ENCODE data around the gene AHSP. TPM values are rescaled to one million over a fixed set of nuclear protein-coding genes. Genes with fewer than 3 reads are reported as not detected.
"Not testable (repeated sequence)": the region's sequence is repeated elsewhere in the genome, so short reads cannot be mapped to it uniquely, and the experiment has no call there.

The AHSP gene
- polyA plus RNA-seq, 4 donors: 1.9 TPM; not detected in 3

GRCh38 chr16:31503555-31503954 lies 24.1 kb upstream of the AHSP start:
- not testable (repeated sequence) for H3K9me3 ChIP-seq (ENCODE audit: control insufficient read depth in 2 of 2, insufficient read depth in 1 of 2, low read depth in 1 of 2, low read length in 1 of 2); DNase-seq; H3K27me3 ChIP-seq (ENCODE audit: control insufficient read depth in 3 of 3, insufficient read depth in 3 of 3, low read length in 3 of 3); FAIRE-seq; H3K27ac ChIP-seq (ENCODE audit: low read depth in 1 of 3, low read length in 2 of 3); H3K4me3 ChIP-seq (ENCODE audit: low read depth in 1 of 3, low read length in 3 of 3); H3K4me1 ChIP-seq (ENCODE audit: control insufficient read depth in 3 of 3, insufficient read depth in 2 of 3, low read depth in 1 of 3, low read length in 2 of 3)
- H3K36me3 ChIP-seq (ENCODE audit: control insufficient read depth in 3 of 3, insufficient read depth in 2 of 3, low read depth in 1 of 3, low read length in 3 of 3): peaks cover 4 to 19% (median 6%) of the 10 kb centered on the region in 3 donors
- 91 to 95% (median 92%) methylated on average over 8 of the region's 8 CpGs for WGBS, 3 donors

DNA sequence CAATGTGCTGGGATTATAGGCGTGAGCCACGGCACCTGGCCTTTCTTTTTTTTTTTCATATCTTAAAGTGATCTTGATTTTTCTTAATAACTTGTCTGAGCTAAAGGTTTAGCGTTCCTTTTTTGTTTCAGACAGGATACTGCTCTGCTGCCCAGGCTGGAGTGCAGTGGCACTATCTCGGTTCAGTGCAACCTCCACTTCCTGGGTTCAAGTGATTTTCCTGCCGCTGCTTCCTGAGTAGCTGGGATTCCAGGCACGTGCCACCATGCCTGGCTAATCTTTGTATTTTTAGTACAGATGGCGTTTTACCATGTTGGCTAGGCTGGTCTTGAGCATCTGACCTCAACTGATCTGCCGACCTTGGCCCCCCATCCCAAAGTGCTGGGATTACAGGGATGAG lies 23.5 kb upstream of the AHSP start:
- 70 to 83% (median 70%) methylated on average over 8 of the region's 8 CpGs for WGBS, 3 donors
- no peak for DNase-seq
- H3K27me3 ChIP-seq (ENCODE audit: control insufficient read depth in 3 of 3, insufficient read depth in 3 of 3, low read length in 3 of 3): no peaks in the 10 kb centered on the region
- H3K36me3 ChIP-seq (ENCODE audit: control insufficient read depth in 3 of 3, insufficient read depth in 2 of 3, low read depth in 1 of 3, low read length in 3 of 3): peaks cover 2 to 13% (median 4%) of the 10 kb centered on the region in 3 donors
- H3K27ac ChIP-seq (ENCODE audit: low read depth in 1 of 3, low read length in 2 of 3): no peak overlapping the region
- no peaks in the 10 kb centered on the region for H3K9me3 ChIP-seq (ENCODE audit: control insufficient read depth in 2 of 2, insufficient read depth in 1 of 2, low read depth in 1 of 2, low read length in 1 of 2)
- H3K4me3 ChIP-seq (ENCODE audit: low read depth in 1 of 3, low read length in 3 of 3): no peak overlapping the region
- no peak for FAIRE-seq
- H3K4me1 ChIP-seq (ENCODE audit: control insufficient read depth in 3 of 3, insufficient read depth in 2 of 3, low read depth in 1 of 3, low read length in 2 of 3): peaks cover 8 to 9% (median 9%) of the 10 kb centered on the region in 3 donors

GRCh38 chr16:31505483-31505882 lies 22.2 kb upstream of the AHSP start:
- 63 to 84% (median 70%) methylated on average over 4 of the region's 4 CpGs for WGBS, 3 donors
- Histone ChIP-seq H3K36me3 (ENCODE audit: control insufficient read depth in 3 of 3, insufficient read depth in 2 of 3, low read depth in 1 of 3, low read length in 3 of 3) (peaks cover 0 to 3% (median 0%) of the 10 kb centered on the region in 3 donors), H3K27me3 (ENCODE audit: control insufficient read depth in 3 of 3, insufficient read depth in 3 of 3, low read length in 3 of 3) (no peaks in the 10 kb centered on the region), H3K4me3 (ENCODE audit: low read depth in 1 of 3, low read length in 3 of 3) (no peak overlapping the region), H3K4me1 (ENCODE audit: control insufficient read depth in 3 of 3, insufficient read depth in 2 of 3, low read depth in 1 of 3, low read length in 2 of 3) (peaks cover 8 to 14% (median 9%) of the 10 kb centered on the region in 3 donors), H3K9me3 (ENCODE audit: control insufficient read depth in 2 of 2, insufficient read depth in 1 of 2, low read depth in 1 of 2, low read length in 1 of 2) (no peaks in the 10 kb centered on the region), H3K27ac (ENCODE audit: low read depth in 1 of 3, low read length in 2 of 3) (no peak overlapping the region)
- no peak for DNase-seq
- no peak for FAIRE-seq

DNA sequence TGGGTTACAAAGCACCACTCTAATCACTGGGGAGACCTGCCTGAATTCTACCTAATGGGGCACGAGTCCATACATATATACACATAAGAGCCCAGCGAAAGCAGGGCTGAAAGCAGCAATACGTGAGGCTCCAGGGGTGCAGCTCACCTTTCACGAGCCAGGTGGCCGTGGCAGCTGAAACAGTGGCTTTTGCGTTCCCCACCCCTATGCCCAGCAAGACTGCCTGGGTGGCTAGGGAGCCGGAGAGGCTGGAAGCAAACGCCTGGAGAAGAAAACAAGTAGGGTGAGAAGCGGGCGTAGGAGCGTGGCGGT lies 20.1 kb upstream of the AHSP start:
- WGBS, 3 donors: 2 to 3% (median 2%) methylated on average over 12 of the region's 12 CpGs
- Histone ChIP-seq H3K36me3 (ENCODE audit: control insufficient read depth in 3 of 3, insufficient read depth in 2 of 3, low read depth in 1 of 3, low read length in 3 of 3) (peaks cover 0 to 2% (median 0%) of the 10 kb centered on the region in 3 donors), H3K27ac (ENCODE audit: low read depth in 1 of 3, low read length in 2 of 3) (peak overlapping the region; percentile 78 to 94 (median 91)), H3K4me1 (ENCODE audit: control insufficient read depth in 3 of 3, insufficient read depth in 2 of 3, low read depth in 1 of 3, low read length in 2 of 3) (peaks cover 8 to 14% (median 9%) of the 10 kb centered on the region in 3 donors), H3K4me3 (ENCODE audit: low read depth in 1 of 3, low read length in 3 of 3) (peak overlapping the region; percentile 85 to 97 (median 93)), H3K27me3 (ENCODE audit: control insufficient read depth in 3 of 3, insufficient read depth in 3 of 3, low read length in 3 of 3) (no peaks in the 10 kb centered on the region), H3K9me3 (ENCODE audit: control insufficient read depth in 2 of 2, insufficient read depth in 1 of 2, low read depth in 1 of 2, low read length in 1 of 2) (no peaks in the 10 kb centered on the region)
- FAIRE-seq: no peak
- DNase-seq: peak in 1 of 2 donors; percentile 22

GRCh38 chr16:31507929-31508705 lies 19.6 kb upstream of the AHSP start, which contains the start of gene RUSF1:
RUSF1 (minus strand) TSS chr16:31508391; CDS start chr16:31508373, 18 bp downstream.
- FAIRE-seq (no peak), DNase-seq (peak; percentile 88 to 96)
- Histone ChIP-seq H3K27ac (ENCODE audit: low read depth in 1 of 3, low read length in 2 of 3) (peak within 1 kb of the TSS; percentile 78 to 94 (median 91)), H3K27me3 (ENCODE audit: control insufficient read depth in 3 of 3, insufficient read depth in 3 of 3, low read length in 3 of 3) (no peaks in the 10 kb centered on the region), H3K9me3 (ENCODE audit: control insufficient read depth in 2 of 2, insufficient read depth in 1 of 2, low read depth in 1 of 2, low read length in 1 of 2) (no peaks in the 10 kb centered on the region), H3K4me3 (ENCODE audit: low read depth in 1 of 3, low read length in 3 of 3) (peak within 1 kb of the TSS; percentile 85 to 97 (median 93)), H3K36me3 (ENCODE audit: control insufficient read depth in 3 of 3, insufficient read depth in 2 of 3, low read depth in 1 of 3, low read length in 3 of 3) (peaks cover 0 to 2% (median 0%) of the 10 kb centered on the region in 3 donors), H3K4me1 (ENCODE audit: control insufficient read depth in 3 of 3, insufficient read depth in 2 of 3, low read depth in 1 of 3, low read length in 2 of 3) (peaks cover 8 to 14% (median 9%) of the 10 kb centered on the region in 3 donors)
- WGBS, 3 donors: 0 to 1% (median 0%) methylated on average over 64 to 65 of the region's 65 CpGs

- Histone ChIP-seq H3K36me3 (ENCODE audit: control insufficient read depth in 3 of 3, insufficient read depth in 2 of 3, low read depth in 1 of 3, low read length in 3 of 3) (peaks cover 0 to 2% (median 0%) of the 10 kb centered on the region in 3 donors), H3K27ac (ENCODE audit: low read depth in 1 of 3, low read length in 2 of 3) (peak overlapping the region; percentile 78 to 94 (median 91)), H3K4me1 (ENCODE audit: control insufficient read depth in 3 of 3, insufficient read depth in 2 of 3, low read depth in 1 of 3, low read length in 2 of 3) (peaks cover 8 to 14% (median 9%) of the 10 kb centered on the region in 3 donors), H3K27me3 (ENCODE audit: control insufficient read depth in 3 of 3, insufficient read depth in 3 of 3, low read length in 3 of 3) (no peaks in the 10 kb centered on the region), H3K9me3 (ENCODE audit: control insufficient read depth in 2 of 2, insufficient read depth in 1 of 2, low read depth in 1 of 2, low read length in 1 of 2) (no peaks in the 10 kb centered on the region), H3K4me3 (ENCODE audit: low read depth in 1 of 3, low read length in 3 of 3) (peak overlapping the region; percentile 85 to 97 (median 93))
- 10 to 14% (median 13%) methylated on average over 6 of the region's 6 CpGs for WGBS, 3 donors
- no peak for FAIRE-seq
- DNase-seq: peak; percentile 36 to 64
These were observed 18.9 kb upstream of the AHSP start for GRCh38 chr16:31508706-31509195.

- DNase-seq (no peak), FAIRE-seq (no peak)
- peaks cover 0 to 4% (median 2%) of the 10 kb centered on the region in 3 donors for H3K4me1 ChIP-seq (ENCODE audit: control insufficient read depth in 3 of 3, insufficient read depth in 2 of 3, low read depth in 1 of 3, low read length in 2 of 3)
- H3K27me3 ChIP-seq (ENCODE audit: control insufficient read depth in 3 of 3, insufficient read depth in 3 of 3, low read length in 3 of 3): no peaks in the 10 kb centered on the region
- no peak overlapping the region for H3K27ac ChIP-seq (ENCODE audit: low read depth in 1 of 3, low read length in 2 of 3)
- H3K4me3 ChIP-seq (ENCODE audit: low read depth in 1 of 3, low read length in 3 of 3): no peak overlapping the region
- 72 to 80% (median 75%) methylated on average over 6 of the region's 6 CpGs for WGBS, 3 donors
- peaks cover 0 to 6% of the 10 kb centered on the region in 2 donors for H3K9me3 ChIP-seq (ENCODE audit: control insufficient read depth in 2 of 2, insufficient read depth in 1 of 2, low read depth in 1 of 2, low read length in 1 of 2)
- no peaks in the 10 kb centered on the region for H3K36me3 ChIP-seq (ENCODE audit: control insufficient read depth in 3 of 3, insufficient read depth in 2 of 3, low read depth in 1 of 3, low read length in 3 of 3)
These were observed 14.6 kb upstream of the AHSP start for GRCh38 chr16:31513126-31513525.

- Histone ChIP-seq H3K36me3 (ENCODE audit: control insufficient read depth in 3 of 3, insufficient read depth in 2 of 3, low read depth in 1 of 3, low read length in 3 of 3) (no peaks in the 10 kb centered on the region), H3K4me1 (ENCODE audit: control insufficient read depth in 3 of 3, insufficient read depth in 2 of 3, low read depth in 1 of 3, low read length in 2 of 3) (peaks cover 0 to 4% (median 2%) of the 10 kb centered on the region in 3 donors), H3K27me3 (ENCODE audit: control insufficient read depth in 3 of 3, insufficient read depth in 3 of 3, low read length in 3 of 3) (no peaks in the 10 kb centered on the region), H3K4me3 (ENCODE audit: low read depth in 1 of 3, low read length in 3 of 3) (no peak overlapping the region), H3K27ac (ENCODE audit: low read depth in 1 of 3, low read length in 2 of 3) (no peak overlapping the region), H3K9me3 (ENCODE audit: control insufficient read depth in 2 of 2, insufficient read depth in 1 of 2, low read depth in 1 of 2, low read length in 1 of 2) (peaks cover 0 to 6% of the 10 kb centered on the region in 2 donors)
- no peak for DNase-seq
- FAIRE-seq: no peak
These were observed 13.8 kb upstream of the AHSP start for GRCh38 chr16:31513884-31514283.
